ENCODE data around the gene NHS.
"Not testable (repeated sequence)": the region's sequence is repeated elsewhere in the genome, so short reads cannot be mapped to it uniquely, and the experiment has no call there.

The NHS gene

DNA sequence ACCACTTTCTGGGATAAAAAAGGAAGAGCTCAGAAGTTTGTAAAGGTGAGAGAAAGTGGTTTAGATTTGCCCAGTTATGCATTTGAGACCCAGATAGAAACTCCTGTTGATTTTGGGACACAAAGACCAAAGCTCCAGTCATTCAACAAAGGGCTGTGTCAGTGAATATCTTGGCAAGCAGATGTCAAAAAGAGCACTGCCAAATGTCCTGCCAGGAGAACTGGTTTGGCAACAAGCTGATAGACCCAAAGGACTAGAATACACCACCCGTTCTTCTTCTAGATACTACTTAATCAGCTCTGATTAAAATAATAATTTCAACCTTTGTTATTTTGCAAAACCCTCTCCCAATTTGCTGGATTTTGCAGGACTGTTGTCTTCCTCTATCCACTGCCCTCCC, 121.4 kb downstream of the NHS start:
- DNase-seq (ENCODE audit: low read depth in 2 of 2) = no peak

DNA sequence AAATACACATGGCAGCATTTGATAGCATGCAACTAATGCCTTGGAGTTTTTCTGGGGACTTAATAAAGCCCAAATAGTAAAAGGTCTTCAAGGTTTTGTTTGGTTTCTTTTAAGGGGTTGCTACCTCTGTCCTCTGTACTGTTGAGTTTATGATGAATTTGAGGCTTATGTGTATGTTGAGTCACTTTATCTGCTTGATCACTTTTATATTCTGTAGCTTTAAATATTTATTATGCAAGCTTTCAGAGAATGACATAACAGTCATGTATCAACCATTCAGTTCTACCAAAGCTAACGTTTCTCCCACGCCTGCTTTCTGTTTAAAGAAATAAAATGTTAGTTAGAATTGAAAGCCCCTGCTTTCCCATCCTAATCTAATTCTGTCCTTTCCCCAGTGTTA, 122.2 kb downstream of the NHS start:
- no peak for DNase-seq (ENCODE audit: low read depth in 2 of 2)

- no peak for DNase-seq (ENCODE audit: low read depth in 2 of 2)
Observed at GRCh38 chrX:17499512-17499911, 124.5 kb downstream of the NHS start.

DNA sequence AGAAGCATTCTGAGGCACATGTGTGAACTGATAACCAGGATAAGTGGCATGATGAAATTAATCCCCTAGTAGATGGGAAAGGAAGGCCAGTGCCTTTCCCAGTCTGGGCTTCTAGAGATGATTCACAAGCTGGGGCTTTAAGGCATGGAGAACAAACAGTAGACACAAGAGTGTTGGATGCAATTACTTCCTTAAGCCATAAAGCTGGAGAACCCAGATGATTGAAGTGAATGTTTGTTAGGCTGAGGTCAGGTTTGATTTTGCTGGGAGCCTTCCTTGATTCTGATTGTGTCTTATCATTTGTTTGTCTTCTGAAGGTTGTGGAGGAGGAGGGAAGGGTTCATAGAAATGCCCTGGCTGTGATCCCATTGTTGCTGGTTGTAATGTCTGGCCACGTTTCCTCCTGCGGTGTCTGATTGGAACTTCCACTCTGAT, 125.2 kb downstream of the NHS start:
- DNase-seq (ENCODE audit: low read depth in 2 of 2) = no peak

GRCh38 chrX:17501746-17502145, 126.7 kb downstream of the NHS start:
- DNase-seq (ENCODE audit: low read depth in 2 of 2) = no peak

GRCh38 chrX:17506352-17506751, 131.4 kb downstream of the NHS start:
- not testable (repeated sequence) for DNase-seq (ENCODE audit: low read depth in 2 of 2)

DNA sequence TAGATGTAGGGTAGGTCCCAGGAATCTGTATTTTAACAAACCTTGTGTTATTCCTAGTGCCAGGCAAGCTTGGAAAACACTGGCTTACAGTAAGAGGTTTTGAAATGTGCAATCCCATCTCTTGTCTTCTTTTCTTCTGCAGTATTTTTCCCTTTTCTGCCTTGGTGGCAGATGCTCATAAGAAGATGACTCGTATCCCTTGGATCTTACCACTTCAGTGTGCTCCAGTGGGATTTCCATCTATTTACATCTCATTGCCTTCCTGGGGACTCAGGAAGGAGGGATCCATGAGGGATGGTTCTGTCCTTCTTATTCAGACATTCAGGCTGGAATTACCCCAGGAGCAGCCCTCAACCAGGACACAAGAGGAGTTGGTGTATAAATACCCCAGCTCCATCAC, 136.6 kb downstream of the NHS start:
- no peak for DNase-seq (ENCODE audit: low read depth in 2 of 2)

DNA sequence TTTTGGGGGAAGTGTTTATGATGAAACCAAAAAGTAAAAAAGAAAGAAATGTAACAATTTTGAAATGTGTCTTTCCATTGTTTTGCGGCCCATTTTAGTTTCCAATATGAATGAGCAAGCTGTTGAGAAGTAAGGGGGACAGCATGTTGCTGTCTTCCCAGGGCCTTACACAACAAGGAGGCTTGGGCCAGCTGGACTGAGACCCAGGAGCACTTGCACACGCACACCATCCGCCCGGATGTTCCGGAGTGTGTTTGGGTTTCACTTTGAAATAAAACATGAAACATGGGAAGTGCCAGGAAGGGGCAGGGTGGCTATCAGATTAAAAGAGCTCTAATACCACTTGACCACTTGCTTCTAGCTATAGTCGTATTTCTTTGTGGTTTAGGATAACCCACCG, 144.4 kb downstream of the NHS start:
- no peak for DNase-seq (ENCODE audit: low read depth in 2 of 2)

- no peak for DNase-seq (ENCODE audit: low read depth in 2 of 2)
Observed at GRCh38 chrX:17520016-17520615, 145.1 kb downstream of the NHS start.

- DNase-seq (ENCODE audit: low read depth in 2 of 2) = no peak
Observed at GRCh38 chrX:17521871-17522693, 147.1 kb downstream of the NHS start.

- peak in 1 of 2 experiments; percentile 31 for DNase-seq (ENCODE audit: low read depth in 2 of 2)
Observed at GRCh38 chrX:17525266-17525665, 150.3 kb downstream of the NHS start.

DNA sequence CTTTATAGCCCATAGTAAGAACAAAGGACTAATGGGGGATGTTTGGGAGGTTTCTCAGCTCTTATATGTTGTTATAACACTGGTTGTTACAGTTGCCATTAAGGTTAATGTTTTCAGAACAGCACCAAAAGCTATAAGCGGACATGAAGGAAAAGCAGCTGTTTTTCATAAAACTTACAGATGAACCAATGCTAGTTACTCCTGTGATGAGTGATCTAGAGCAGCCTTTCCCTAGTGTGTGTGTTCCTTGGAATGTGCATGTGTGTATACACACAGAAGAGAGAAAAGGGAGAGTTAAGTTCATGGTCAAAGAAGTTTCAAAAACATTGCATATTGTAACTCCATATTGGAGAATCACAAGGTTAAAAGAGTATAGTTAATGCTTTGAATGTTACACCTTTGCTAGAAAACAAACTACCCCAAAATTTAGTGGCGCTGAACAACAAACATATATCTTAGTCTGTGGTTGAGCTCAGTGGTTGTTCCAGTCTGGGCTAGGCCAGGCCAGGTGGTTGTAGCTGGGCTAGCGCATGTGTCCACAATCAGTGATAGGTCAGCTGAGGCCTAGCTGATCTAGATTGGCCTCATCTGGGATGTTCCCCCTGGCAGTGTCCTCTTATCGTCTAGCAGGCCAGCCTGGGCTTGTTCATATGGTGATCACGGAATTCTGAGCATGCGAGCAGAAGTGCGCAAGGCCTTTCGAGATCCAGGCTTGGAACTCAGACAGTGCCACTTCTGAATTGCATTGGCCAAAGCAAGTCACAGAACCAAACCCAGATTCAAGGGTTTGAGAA, 151.0 kb downstream of the NHS start:
- DNase-seq (ENCODE audit: low read depth in 2 of 2) = peak; percentile 75 to 76

DNA sequence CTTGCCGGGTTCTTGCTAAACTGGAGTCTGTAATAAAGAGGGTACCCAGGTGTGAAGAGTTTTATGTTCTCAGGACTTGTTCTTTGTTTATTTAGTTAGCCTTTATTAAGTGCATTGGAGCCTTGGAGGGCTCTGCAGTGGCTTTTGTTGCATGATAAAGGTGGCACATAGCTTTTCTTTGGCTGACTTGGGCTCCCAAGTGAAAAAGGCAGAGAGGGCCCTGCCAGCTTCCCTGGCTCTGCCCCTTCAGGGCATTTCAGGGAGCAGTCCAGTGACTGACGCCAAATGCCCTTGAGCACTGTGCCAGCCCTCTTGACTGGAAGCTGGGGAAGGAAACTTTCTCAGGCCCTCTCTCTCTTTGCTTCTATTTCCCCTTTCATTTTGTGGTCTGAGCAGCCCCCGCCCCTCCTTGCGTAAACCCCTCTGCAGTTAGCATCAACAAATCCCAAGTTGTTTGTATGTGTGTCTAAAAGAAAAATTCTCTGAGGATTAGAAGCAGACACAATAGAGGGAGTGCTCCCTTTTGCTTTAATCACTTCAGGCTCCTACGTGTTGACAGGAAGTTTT, 152.2 kb downstream of the NHS start:
- DNase-seq (ENCODE audit: low read depth in 2 of 2) = no peak

- DNase-seq (ENCODE audit: low read depth in 2 of 2) = no peak
Observed at GRCh38 chrX:17527922-17528321, 152.9 kb downstream of the NHS start.

DNA sequence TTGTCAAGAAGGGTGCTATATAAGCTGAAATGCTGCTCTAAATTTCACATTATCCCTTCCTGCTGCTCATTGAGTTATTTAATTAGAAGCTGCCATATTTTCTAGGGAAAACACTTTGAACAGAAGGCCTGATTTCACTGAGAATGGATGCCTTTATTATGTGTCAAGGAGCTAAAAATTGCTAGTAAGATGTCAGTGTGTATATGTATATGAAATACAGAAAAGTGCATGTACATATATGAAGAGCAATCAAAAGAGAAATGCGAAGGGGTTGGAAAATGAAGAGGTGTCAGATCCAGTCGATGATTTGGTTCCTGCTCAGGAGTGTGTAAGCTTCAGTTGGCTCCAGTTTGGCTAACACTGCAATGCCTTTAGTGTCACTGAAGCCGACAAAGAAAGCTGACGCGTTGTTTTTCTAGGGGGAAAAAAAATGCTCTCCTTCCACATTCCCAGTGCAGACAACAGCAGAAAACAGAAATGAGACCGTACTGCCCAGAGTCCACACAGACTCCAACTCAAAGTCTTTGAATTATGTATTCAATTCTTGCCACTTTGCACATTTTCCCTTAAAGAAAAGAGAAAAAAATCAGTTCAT, 154.2 kb downstream of the NHS start:
- no peak for DNase-seq (ENCODE audit: low read depth in 2 of 2)

DNA sequence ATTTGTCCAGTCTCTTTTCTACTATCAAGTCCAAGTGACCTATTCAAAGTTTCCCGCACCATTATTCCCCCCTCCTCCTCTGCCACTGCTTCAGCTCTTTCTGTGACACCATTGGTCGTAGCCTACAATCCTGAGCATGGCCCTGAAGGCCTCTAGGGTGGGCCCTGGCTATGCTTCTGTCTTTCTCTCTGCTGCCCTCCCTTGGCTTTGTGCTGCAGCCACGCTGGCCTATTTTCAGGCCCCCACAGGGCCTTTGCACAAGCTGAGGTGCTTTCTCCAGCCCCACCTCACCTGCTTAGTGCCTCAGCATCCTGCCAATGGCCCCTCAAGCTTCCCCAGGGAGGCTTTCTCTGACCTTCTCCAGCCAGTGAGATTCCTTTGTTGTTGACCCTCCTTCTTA, 156.5 kb downstream of the NHS start:
- no peak for DNase-seq (ENCODE audit: low read depth in 2 of 2)

- DNase-seq (ENCODE audit: low read depth in 2 of 2) = no peak
Observed at GRCh38 chrX:17535229-17535628, 160.2 kb downstream of the NHS start.

DNA sequence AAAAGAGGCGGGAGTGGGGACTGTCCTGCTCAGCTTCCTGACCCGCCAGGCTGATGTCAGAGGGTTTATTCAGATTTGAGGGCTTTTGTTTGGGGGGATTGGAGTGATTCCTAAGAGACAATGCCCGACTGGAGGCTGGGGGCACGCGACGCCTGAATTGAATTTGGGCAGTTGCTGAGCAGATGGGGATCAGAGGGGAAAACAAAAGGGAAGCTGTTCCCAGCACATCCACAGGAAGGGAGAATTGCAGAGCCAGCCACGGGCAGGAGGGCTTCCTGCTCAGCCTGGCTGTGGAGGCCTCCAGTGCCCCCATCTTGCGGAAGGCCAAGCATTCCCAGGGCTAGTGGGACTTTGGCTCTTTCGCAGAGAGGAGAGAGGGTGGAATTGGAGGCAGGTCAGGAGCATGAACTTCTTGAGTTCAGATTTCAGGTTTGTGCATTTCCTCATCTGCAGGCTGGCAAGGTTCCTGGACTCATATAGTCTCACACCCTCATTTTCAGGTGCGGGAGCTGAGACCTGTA, 162.8 kb downstream of the NHS start:
- DNase-seq (ENCODE audit: low read depth in 2 of 2) = no peak

DNA sequence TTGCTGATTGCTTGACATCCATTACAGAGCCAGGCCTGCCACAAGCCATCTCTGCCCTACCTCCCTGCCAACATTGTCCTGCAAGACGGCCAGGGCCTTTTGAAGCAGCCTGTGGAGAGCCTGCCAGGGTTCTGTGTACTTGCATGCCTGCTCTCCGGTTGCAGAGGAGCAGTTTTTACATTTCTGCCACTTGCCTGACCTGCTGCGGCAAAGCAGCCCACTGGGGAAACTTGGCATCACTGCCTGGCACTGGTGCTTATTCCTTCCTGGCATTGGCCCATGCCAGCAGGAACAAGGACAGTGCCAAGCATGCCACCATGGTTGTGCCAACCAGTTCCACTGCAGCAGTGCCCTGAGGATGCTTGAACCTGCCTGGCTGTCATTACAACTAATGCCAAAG, 167.1 kb downstream of the NHS start:
- DNase-seq (ENCODE audit: low read depth in 2 of 2) = no peak

- no peak for DNase-seq (ENCODE audit: low read depth in 2 of 2)
Observed at GRCh38 chrX:17544821-17545220, 169.8 kb downstream of the NHS start.

GRCh38 chrX:17546356-17546755, 171.4 kb downstream of the NHS start:
- DNase-seq (ENCODE audit: low read depth in 2 of 2) = no peak

DNA sequence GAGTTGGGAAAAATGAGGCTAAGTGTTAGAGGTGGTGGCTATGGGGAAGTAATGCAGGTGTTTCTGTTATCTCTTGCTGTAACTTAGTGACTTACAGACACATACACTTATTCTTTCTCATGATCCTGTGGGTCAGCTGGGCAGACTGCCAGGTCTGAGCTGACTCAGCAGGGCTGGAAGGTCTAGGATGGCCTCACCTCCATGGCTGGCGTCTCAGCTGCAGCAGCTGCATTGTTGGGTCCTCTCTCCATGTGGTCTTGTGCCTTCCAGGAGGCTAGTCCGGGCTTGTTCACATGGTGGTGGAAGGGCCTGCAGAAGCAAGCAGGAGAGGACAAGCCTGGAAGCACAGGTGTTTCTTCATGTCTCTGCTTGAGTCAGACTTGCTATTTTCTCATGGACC, 172.7 kb downstream of the NHS start:
- DNase-seq (ENCODE audit: low read depth in 2 of 2) = no peak

Measured in fibroblast of skin of left quadriceps (primary cell).